SU-DHL-6 (cell line): Measurements from ENCODE around the gene ANXA1.

Experiments
- EZH2phosphoT487 ChIP-seq: fragments of 200-600 bp; sonication (generic), shearing (Covaris generic); conservative IDR thresholded peaks from 2 replicates; pipeline ENCODE4 v1.6.1; 2018; ENCODE audit warnings: mild to moderate bottlenecking, antibody characterized with exemption, low read length, moderate library complexity, mixed read lengths
- TF ChIP-seq, protein P1 (sequence below): fragments of 200-600 bp; sonication (generic); IDR thresholded peaks from one replicate; pipeline ENCODE4 v1.5.1; 2017; ENCODE audit warnings: antibody characterized with exemption, mild to moderate bottlenecking, low read length, moderate library complexity; ENCODE audit not compliant: insufficient read depth, poor library complexity, severe bottlenecking

DNA sequence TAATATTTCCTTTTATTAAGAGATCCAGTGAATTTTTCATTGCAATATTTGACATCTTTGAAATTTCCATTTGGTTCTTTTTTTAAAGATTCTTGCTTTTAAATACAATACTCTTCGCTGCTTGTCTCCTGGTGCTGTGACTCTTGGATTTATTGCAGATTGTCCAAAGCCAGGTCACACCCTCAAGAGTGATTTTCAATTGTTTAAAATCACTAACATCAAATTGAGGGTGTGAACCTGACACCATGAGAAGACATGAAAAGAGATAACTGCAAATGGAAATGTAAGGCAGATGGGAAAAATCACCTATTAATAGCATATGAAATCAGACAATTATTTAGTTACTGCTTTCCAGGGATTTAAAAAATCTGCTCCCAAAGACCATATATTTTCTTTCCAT is 42.6 kb downstream of the ANXA1 start:
- TF ChIP-seq, protein P1, sequence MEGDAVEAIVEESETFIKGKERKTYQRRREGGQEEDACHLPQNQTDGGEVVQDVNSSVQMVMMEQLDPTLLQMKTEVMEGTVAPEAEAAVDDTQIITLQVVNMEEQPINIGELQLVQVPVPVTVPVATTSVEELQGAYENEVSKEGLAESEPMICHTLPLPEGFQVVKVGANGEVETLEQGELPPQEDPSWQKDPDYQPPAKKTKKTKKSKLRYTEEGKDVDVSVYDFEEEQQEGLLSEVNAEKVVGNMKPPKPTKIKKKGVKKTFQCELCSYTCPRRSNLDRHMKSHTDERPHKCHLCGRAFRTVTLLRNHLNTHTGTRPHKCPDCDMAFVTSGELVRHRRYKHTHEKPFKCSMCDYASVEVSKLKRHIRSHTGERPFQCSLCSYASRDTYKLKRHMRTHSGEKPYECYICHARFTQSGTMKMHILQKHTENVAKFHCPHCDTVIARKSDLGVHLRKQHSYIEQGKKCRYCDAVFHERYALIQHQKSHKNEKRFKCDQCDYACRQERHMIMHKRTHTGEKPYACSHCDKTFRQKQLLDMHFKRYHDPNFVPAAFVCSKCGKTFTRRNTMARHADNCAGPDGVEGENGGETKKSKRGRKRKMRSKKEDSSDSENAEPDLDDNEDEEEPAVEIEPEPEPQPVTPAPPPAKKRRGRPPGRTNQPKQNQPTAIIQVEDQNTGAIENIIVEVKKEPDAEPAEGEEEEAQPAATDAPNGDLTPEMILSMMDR = no peak
- no peak for TF ChIP-seq EZH2phosphoT487
